ENCODE results near the gene SGCB. TPM values are rescaled to one million over a fixed set of nuclear protein-coding genes. Genes with fewer than 3 reads are reported as not detected.

SGCB gene
- total RNA-seq, 1 donor from 2014 or later: 94.2 TPM

GRCh38 chr4:52045028-52045427 lies 6.9 kb upstream of the SGCB start:
- no peaks in the 10 kb centered on the region for H3K9me3 Mint-ChIP-seq (ENCODE audit: low read depth)
- H3K27ac Mint-ChIP-seq (ENCODE audit: unreplicated experiment): no peak overlapping the region
- H3K4me3 Mint-ChIP-seq (ENCODE audit: unreplicated experiment): no peak overlapping the region
- no peak for DNase-seq (ENCODE audit: low spot score)
- no peaks in the 10 kb centered on the region for H3K4me1 Mint-ChIP-seq (ENCODE audit: low read depth)
- H3K27me3 Mint-ChIP-seq (ENCODE audit: low read depth): peaks cover 20% of the 10 kb centered on the region
- TF ChIP-seq CTCF (IDR thresholded peaks at IDR 0.05): no peak
- H3K36me3 Mint-ChIP-seq (ENCODE audit: low read depth): no peaks in the 10 kb centered on the region

- TF ChIP-seq CTCF (IDR thresholded peaks at IDR 0.05): no peak
- peaks cover 2% of the 10 kb centered on the region for H3K36me3 Mint-ChIP-seq (ENCODE audit: low read depth)
Observed at GRCh38 chr4:52037689-52038102, 403 bp downstream of the SGCB start.

GRCh38 chr4:52036886-52037530 lies 1.1 kb downstream of the SGCB start:
- H3K27ac Mint-ChIP-seq (ENCODE audit: unreplicated experiment): peak overlapping the region; percentile 75
- H3K36me3 Mint-ChIP-seq (ENCODE audit: low read depth): peaks cover 5% of the 10 kb centered on the region
- no peak for TF ChIP-seq CTCF (IDR thresholded peaks at IDR 0.05)
- H3K27me3 Mint-ChIP-seq (ENCODE audit: low read depth): peaks cover 8% of the 10 kb centered on the region
- no peak for DNase-seq (ENCODE audit: low spot score)
- H3K4me1 Mint-ChIP-seq (ENCODE audit: low read depth): peaks cover 38% of the 10 kb centered on the region
- peak overlapping the region; percentile 88 for H3K4me3 Mint-ChIP-seq (ENCODE audit: unreplicated experiment)
- H3K9me3 Mint-ChIP-seq (ENCODE audit: low read depth): no peaks in the 10 kb centered on the region

More at GRCh38 chr4:52037689-52038102, 403 bp downstream of the SGCB start:
- DNase-seq (ENCODE audit: low spot score): no peak
- peak overlapping the region; percentile 88 for H3K4me3 Mint-ChIP-seq (ENCODE audit: unreplicated experiment)
- no peaks in the 10 kb centered on the region for H3K9me3 Mint-ChIP-seq (ENCODE audit: low read depth)
- peak overlapping the region; percentile 75 for H3K27ac Mint-ChIP-seq (ENCODE audit: unreplicated experiment)
- H3K4me1 Mint-ChIP-seq (ENCODE audit: low read depth): peaks cover 38% of the 10 kb centered on the region
- peaks cover 13% of the 10 kb centered on the region for H3K27me3 Mint-ChIP-seq (ENCODE audit: low read depth)

GRCh38 chr4:52035190-52035589 lies 2.9 kb downstream of the SGCB start:
- Mint-ChIP-seq H3K27ac (ENCODE audit: unreplicated experiment) (no peak overlapping the region), H3K9me3 (ENCODE audit: low read depth) (no peaks in the 10 kb centered on the region), H3K4me3 (ENCODE audit: unreplicated experiment) (peak overlapping the region; percentile 22), H3K4me1 (ENCODE audit: low read depth) (peaks cover 51% of the 10 kb centered on the region), H3K27me3 (ENCODE audit: low read depth) (no peaks in the 10 kb centered on the region), H3K36me3 (ENCODE audit: low read depth) (peaks cover 18% of the 10 kb centered on the region)
- no peak for DNase-seq (ENCODE audit: low spot score)
- TF ChIP-seq CTCF (IDR thresholded peaks at IDR 0.05): no peak

GRCh38 chr4:52032005-52032404 lies 6.1 kb downstream of the SGCB start:
- Mint-ChIP-seq H3K4me1 (ENCODE audit: low read depth) (peaks cover 50% of the 10 kb centered on the region), H3K4me3 (ENCODE audit: unreplicated experiment) (no peak overlapping the region), H3K27me3 (ENCODE audit: low read depth) (no peaks in the 10 kb centered on the region), H3K27ac (ENCODE audit: unreplicated experiment) (no peak overlapping the region), H3K36me3 (ENCODE audit: low read depth) (peaks cover 28% of the 10 kb centered on the region), H3K9me3 (ENCODE audit: low read depth) (no peaks in the 10 kb centered on the region)
- TF ChIP-seq CTCF (IDR thresholded peaks at IDR 0.05): no peak
- no peak for DNase-seq (ENCODE audit: low spot score)
